Measurements from ENCODE around the gene DPPA2. TPM values are rescaled to one million over a fixed set of nuclear protein-coding genes. Genes with fewer than 3 reads are reported as not detected.

DPPA2 gene
- total RNA-seq, 1 experiment from 2014 or later: not detected

GRCh38 chr3:109325109-109325508 is 8.8 kb upstream of the DPPA2 start:
- no peaks in the 10 kb centered on the region for H3K27me3 ChIP-seq (replicated peaks; ENCODE audit: insufficient read depth, low read depth, low read length, poor library complexity)
- POLR2A ChIA-PET (ENCODE audit: low non-redundant PET): no interaction called here
- no peaks in the 10 kb centered on the region for H3K36me3 ChIP-seq (ENCODE audit: insufficient read depth, low read length, poor library complexity, severe bottlenecking)
- CTCF ChIA-PET: no interaction called here
- H3K27ac ChIP-seq (ENCODE audit: low read depth, low read length, poor library complexity, severe bottlenecking): no peak overlapping the region
- no TSS peak for BruUV-seq (replicated peaks)
- intact Hi-C loops (cut with micrococcal nuclease; ENCODE audit: unreplicated experiment): no loop called here
- H3K9me3 ChIP-seq (ENCODE audit: low read depth, low read length, poor library complexity, severe bottlenecking): no peaks in the 10 kb centered on the region
- no peaks in the 10 kb centered on the region for H3K4me1 ChIP-seq (ENCODE audit: insufficient read depth, low read length, poor library complexity, severe bottlenecking)
- no peak overlapping the region for H3K4me3 ChIP-seq (ENCODE audit: low read depth, low read length, poor library complexity, severe bottlenecking)
- TF ChIP-seq EZH2 (IDR thresholded peaks at IDR 0.05; ENCODE audit: borderline replicate concordance, low read depth, low read length, poor library complexity, severe bottlenecking) (no peak), CTCF (conservative IDR thresholded peaks at IDR 0.05; ENCODE audit: low read depth, low read length) (no peak)
- DNase-seq (ENCODE audit: low spot score): no peak

- CTCF ChIA-PET: no interaction called here
- no peak for TF ChIP-seq EZH2 (IDR thresholded peaks at IDR 0.05; ENCODE audit: borderline replicate concordance, low read depth, low read length, poor library complexity, severe bottlenecking)
- no peak for TF ChIP-seq CTCF (conservative IDR thresholded peaks at IDR 0.05; ENCODE audit: low read depth, low read length)
- BruUV-seq (replicated peaks): no TSS peak
- H3K36me3 ChIP-seq (ENCODE audit: insufficient read depth, low read length, poor library complexity, severe bottlenecking): no peaks in the 10 kb centered on the region
- intact Hi-C loops (cut with micrococcal nuclease; ENCODE audit: unreplicated experiment): no loop called here
- POLR2A ChIA-PET (ENCODE audit: low non-redundant PET): interaction anchor here (0.6 kb wide), 1 partner anchor 1742 kb away, joined by 4 read pairs; no protein-coding TSS in a partner anchor
- no peak for DNase-seq (ENCODE audit: low spot score)
- H3K4me1 ChIP-seq (ENCODE audit: insufficient read depth, low read length, poor library complexity, severe bottlenecking): no peaks in the 10 kb centered on the region
- no peak overlapping the region for H3K27ac ChIP-seq (ENCODE audit: low read depth, low read length, poor library complexity, severe bottlenecking)
- H3K4me3 ChIP-seq (ENCODE audit: low read depth, low read length, poor library complexity, severe bottlenecking): no peak overlapping the region
- no peaks in the 10 kb centered on the region for H3K27me3 ChIP-seq (replicated peaks; ENCODE audit: insufficient read depth, low read depth, low read length, poor library complexity)
- H3K9me3 ChIP-seq (ENCODE audit: low read depth, low read length, poor library complexity, severe bottlenecking): no peaks in the 10 kb centered on the region
Observed at GRCh38 chr3:109313061-109313460, 3.3 kb downstream of the DPPA2 start.

GRCh38 chr3:109297496-109297895 is 18.8 kb downstream of the DPPA2 start:
- Histone ChIP-seq H3K4me3 (ENCODE audit: low read depth, low read length, poor library complexity, severe bottlenecking) (no peak overlapping the region), H3K4me1 (ENCODE audit: insufficient read depth, low read length, poor library complexity, severe bottlenecking) (no peaks in the 10 kb centered on the region), H3K36me3 (ENCODE audit: insufficient read depth, low read length, poor library complexity, severe bottlenecking) (no peaks in the 10 kb centered on the region), H3K27me3 (replicated peaks; ENCODE audit: insufficient read depth, low read depth, low read length, poor library complexity) (no peaks in the 10 kb centered on the region), H3K27ac (ENCODE audit: low read depth, low read length, poor library complexity, severe bottlenecking) (no peak overlapping the region), H3K9me3 (ENCODE audit: low read depth, low read length, poor library complexity, severe bottlenecking) (no peaks in the 10 kb centered on the region)
- TF ChIP-seq CTCF (conservative IDR thresholded peaks at IDR 0.05; ENCODE audit: low read depth, low read length) (no peak), EZH2 (IDR thresholded peaks at IDR 0.05; ENCODE audit: borderline replicate concordance, low read depth, low read length, poor library complexity, severe bottlenecking) (no peak)
- POLR2A ChIA-PET (ENCODE audit: low non-redundant PET): no interaction called here
- CTCF ChIA-PET: no interaction called here
- BruUV-seq (replicated peaks): no TSS peak
- DNase-seq (ENCODE audit: low spot score): no peak
- intact Hi-C loops (cut with micrococcal nuclease; ENCODE audit: unreplicated experiment): no loop called here
